Activated CD8-positive, alpha-beta memory T cell treated with anti-CD3 and anti-CD28 coated beads, Interleukin-2, amount 50 U/mL, for 24 hours (primary cell): Measurements from ENCODE around the gene PPP4R2.
A peak's percentile ranks its signal among the peaks of the same experiment; 100 is the strongest.

Experiments
- DNase-seq: peaks from one replicate; pipeline ENCODE4 v3.0.0-alpha.2; 2020; ENCODE audit errors: extremely low read depth

PPP4R2 gene

GRCh38 chr3:72996473-72997333, at the start of gene PPP4R2:
TSS of gene PPP4R2 (plus strand) at chr3:72996811. CDS start at chr3:72997038, 227 bp downstream.
- peak; percentile 81 for DNase-seq

- no peak for DNase-seq
Measured at GRCh38 chr3:72947715-72948490, 48.7 kb upstream of the PPP4R2 start.

- DNase-seq = no peak
Measured at GRCh38 chr3:72949016-72949415, 47.6 kb upstream of the PPP4R2 start.

- no peak for DNase-seq
Measured at GRCh38 chr3:72950372-72950771, 46.2 kb upstream of the PPP4R2 start.

- no peak for DNase-seq
Measured at GRCh38 chr3:72950801-72951200, 45.8 kb upstream of the PPP4R2 start.

GRCh38 chr3:72951259-72951722, 45.3 kb upstream of the PPP4R2 start:
- no peak for DNase-seq

GRCh38 chr3:72953325-72953956, 43.2 kb upstream of the PPP4R2 start:
- DNase-seq = no peak

GRCh38 chr3:72957297-72957696, 39.3 kb upstream of the PPP4R2 start:
- DNase-seq = no peak

- DNase-seq = no peak
Measured at GRCh38 chr3:72959336-72959735, 37.3 kb upstream of the PPP4R2 start.

GRCh38 chr3:72960812-72961518, 35.6 kb upstream of the PPP4R2 start:
- no peak for DNase-seq

GRCh38 chr3:72961752-72962151, 34.9 kb upstream of the PPP4R2 start:
- no peak for DNase-seq

GRCh38 chr3:72962317-72962716, 34.3 kb upstream of the PPP4R2 start:
- DNase-seq = no peak

GRCh38 chr3:72964633-72965032, 32.0 kb upstream of the PPP4R2 start:
- no peak for DNase-seq

GRCh38 chr3:72968266-72968664, 28.3 kb upstream of the PPP4R2 start:
- DNase-seq = no peak

GRCh38 chr3:72969766-72970165, 26.8 kb upstream of the PPP4R2 start:
- no peak for DNase-seq

- DNase-seq = no peak
Measured at GRCh38 chr3:72970942-72971341, 25.7 kb upstream of the PPP4R2 start.

GRCh38 chr3:72972706-72973030, 23.9 kb upstream of the PPP4R2 start:
- DNase-seq = no peak

GRCh38 chr3:72973031-72973723, 23.4 kb upstream of the PPP4R2 start:
- no peak for DNase-seq

- no peak for DNase-seq
Measured at GRCh38 chr3:72973786-72974185, 22.8 kb upstream of the PPP4R2 start.

GRCh38 chr3:72974956-72975355, 21.7 kb upstream of the PPP4R2 start:
- DNase-seq = no peak

- no peak for DNase-seq
Measured at GRCh38 chr3:72976281-72976741, 20.3 kb upstream of the PPP4R2 start.
